ENCODE measurements around the gene SOCS1. TPM values are rescaled to one million over a fixed set of nuclear protein-coding genes. Genes with fewer than 3 reads are reported as not detected.

Gene SOCS1
- total and polyA plus RNA-seq, 11 donors: 0.63 to 14.8 (median 2.9) TPM

- intact Hi-C loops (cut with DNase I): loop anchor here in 6 of 10 donors (5.0 to 10.0 kb wide), 7 partner anchors 88 to 508 kb away; partner anchors contain the start of gene NUBP1 (in 1 of the 6)
- H3K27me3 ChIP-seq: no peaks in the 10 kb centered on the region
- TF ChIP-seq CTCF (IDR thresholded peaks at IDR 0.05): no peak
- no peak for TF ChIP-seq POLR2A (IDR thresholded peaks at IDR 0.05)
- H3K36me3 ChIP-seq: peaks cover 0 to 27% (median 0%) of the 10 kb centered on the region in 9 donors
- peaks cover 0 to 37% (median 24%) of the 10 kb centered on the region in 12 donors for H3K4me1 ChIP-seq
- peak overlapping the region in 1 of 12 donors; percentile 75 for H3K4me3 ChIP-seq
- no peaks in the 10 kb centered on the region for H3K9me3 ChIP-seq
- 92 to 96% (median 94%) methylated on average over 8 of the region's 8 CpGs for WGBS, 4 donors
- peak overlapping the region in 1 of 12 donors; percentile 99 for H3K27ac ChIP-seq
- no peak for ATAC-seq
- DNase-seq: no peak
Measured at GRCh38 chr16:11252482-11252931, 3.5 kb downstream of the SOCS1 start.

- 81 to 91% (median 85%) methylated on average over 17 to 18 of the region's 18 CpGs for WGBS, 4 donors
- Histone ChIP-seq H3K4me3 (peak overlapping the region in 1 of 12 donors; percentile 75), H3K4me1 (peaks cover 0 to 30% (median 17%) of the 10 kb centered on the region in 12 donors), H3K27ac (peak overlapping the region in 1 of 12 donors; percentile 99), H3K27me3 (no peaks in the 10 kb centered on the region), H3K36me3 (peaks cover 0 to 27% (median 0%) of the 10 kb centered on the region in 9 donors), H3K9me3 (no peaks in the 10 kb centered on the region)
- TF ChIP-seq CTCF (IDR thresholded peaks at IDR 0.05) (no peak), POLR2A (IDR thresholded peaks at IDR 0.05) (no peak)
- DNase-seq (peak in 1 of 5 donors; percentile 54), ATAC-seq (no peak)
- intact Hi-C loops (cut with DNase I): loop anchor here in 6 of 10 donors (5.0 to 10.0 kb wide), 7 partner anchors 87 to 507 kb away; partner anchors contain the start of gene NUBP1 (in 1 of the 6)
Measured at GRCh38 chr16:11251525-11252481, 4.2 kb downstream of the SOCS1 start.

GRCh38 chr16:11250786-11251524 is 5.0 kb downstream of the SOCS1 start:
- no peak overlapping the region for H3K4me3 ChIP-seq
- peaks cover 0 to 27% (median 0%) of the 10 kb centered on the region in 9 donors for H3K36me3 ChIP-seq
- H3K27me3 ChIP-seq: no peaks in the 10 kb centered on the region
- H3K27ac ChIP-seq: peak overlapping the region in 1 of 12 donors; percentile 42
- DNase-seq: no peak
- no peaks in the 10 kb centered on the region for H3K9me3 ChIP-seq
- intact Hi-C loops (cut with DNase I): loop anchor here in 6 of 10 donors (5.0 to 10.0 kb wide), 7 partner anchors 86 to 506 kb away; partner anchors contain the start of gene NUBP1 (in 1 of the 6)
- ATAC-seq: no peak
- peaks cover 0 to 36% (median 15%) of the 10 kb centered on the region in 12 donors for H3K4me1 ChIP-seq
- TF ChIP-seq CTCF (IDR thresholded peaks at IDR 0.05) (no peak), POLR2A (IDR thresholded peaks at IDR 0.05) (no peak)
- WGBS, 4 donors: 95 to 98% (median 96%) methylated on average over 10 of the region's 10 CpGs

All from heart left ventricle (tissue), 16 donors.